H1 (cell line): ENCODE results near the gene GNG4. TPM values are rescaled to one million over a fixed set of nuclear protein-coding genes. Genes with fewer than 3 reads are reported as not detected.

Experiments used
- CTCF ChIA-PET: fragments of 300-600 bp; sonication (Branson Sonifier 250); formaldehyde crosslinking; loops from one replicate; lab custom pipeline; 2021; ENCODE audit not compliant: partially characterized antibody; lab: Charles Lee
- POLR2A ChIA-PET: fragments of 300-600 bp; sonication (Branson Sonifier 250); formaldehyde crosslinking; loops from one replicate; lab custom pipeline; 2021; ENCODE audit warnings: inconsistent platforms; ENCODE audit not compliant: partially characterized antibody; lab: Charles Lee
- DNase-seq, 2 experiments: peaks; one replicate each; pipeline versions ENCODE4 v3.0.0 to v3.0.0-alpha.2; 2010 to 2022; ENCODE audit warnings: low spot score in 2 of 2, low read depth in 1 of 2, mixed read lengths in 1 of 2
- FAIRE-seq: peaks from 2 replicates; lab custom pipeline; 2011; peaks lifted over from hg19 to GRCh38; lab: Jason Lieb, UNC
- H2AFZ ChIP-seq: 2 replicates; pipeline ENCODE4 v1.8.1; 2012; ENCODE audit warnings: low read length, inconsistent platforms
- H2AK5ac ChIP-seq: 2 replicates; pipeline ENCODE4 v1.6.1; 2013; ENCODE audit warnings: low read depth, low read length
- H2BK120ac ChIP-seq: replicated peaks from 2 replicates; pipeline ENCODE3; 2013; ENCODE audit warnings: low read depth, low read length, inconsistent platforms
- H2BK12ac ChIP-seq: 2 replicates; pipeline ENCODE4 v1.6.1; 2013; ENCODE audit warnings: low read depth, low read length
- H2BK15ac ChIP-seq: 2 replicates; pipeline ENCODE4 v1.6.1; 2013; ENCODE audit warnings: low read length
- H2BK20ac ChIP-seq: 2 replicates; pipeline ENCODE4 v1.6.1; 2013; ENCODE audit warnings: low read length
- H2BK5ac ChIP-seq: 2 replicates; pipeline ENCODE4 v1.6.1; 2013; ENCODE audit warnings: low read depth, low read length
- H3K14ac ChIP-seq: 2 replicates; pipeline ENCODE4 v1.6.1; 2013; ENCODE audit warnings: inconsistent platforms; ENCODE audit not compliant: insufficient read length
- H3K18ac ChIP-seq: 2 replicates; pipeline ENCODE4 v1.6.1; 2013; ENCODE audit warnings: low read length; ENCODE audit errors: extremely low read depth
- H3K23ac ChIP-seq: 2 replicates; pipeline ENCODE4 v1.6.1; 2013; ENCODE audit warnings: inconsistent platforms; ENCODE audit not compliant: insufficient read length
- H3K23me2 ChIP-seq: 2 replicates; pipeline ENCODE4 v1.6.1; 2013; ENCODE audit warnings: low read depth, low read length
- H3K27ac ChIP-seq: 2 replicates; pipeline ENCODE4 v1.6.1; 2011; ENCODE audit warnings: low read depth, low read length, inconsistent platforms
- H3K27me3 ChIP-seq, 4 experiments: replicated peaks in 1 of 4; 1 replicate in 1 of 4; 2 replicates in 3 of 4; pipeline versions ENCODE4 v1.6.1 to v1.8.1; 2011 to 2013; ENCODE audit warnings: low read length in 3 of 4, mild to moderate bottlenecking in 3 of 4, inconsistent platforms in 2 of 4, mixed read lengths in 2 of 4, moderate library complexity in 1 of 4; ENCODE audit not compliant: control insufficient read depth in 3 of 4, insufficient read depth in 3 of 4; ENCODE audit errors: extremely low read depth in 1 of 4
- H3K36me3 ChIP-seq, 4 experiments: 2 replicates each; pipeline versions ENCODE4 v1.6.1 to v1.8.1; 2011 to 2013; ENCODE audit warnings: mild to moderate bottlenecking in 4 of 4, low read length in 3 of 4, moderate library complexity in 2 of 4, control low read depth in 1 of 4, inconsistent platforms in 1 of 4; ENCODE audit not compliant: insufficient read depth in 4 of 4, control insufficient read depth in 2 of 4
- H3K4ac ChIP-seq: replicated peaks from 2 replicates; pipeline ENCODE3; 2013; ENCODE audit warnings: low read length, low read depth, mixed read lengths, inconsistent platforms; ENCODE audit not compliant: insufficient read length
- H3K4me1 ChIP-seq, 4 experiments: replicated peaks in 1 of 4; 1 replicate in 1 of 4; 2 replicates in 3 of 4; pipeline versions ENCODE4 v1.6.1 to v1.8.1; 2011 to 2013; ENCODE audit warnings: low read length in 3 of 4, inconsistent platforms in 2 of 4, mixed read lengths in 1 of 4; ENCODE audit not compliant: insufficient read depth in 4 of 4, control insufficient read depth in 3 of 4
- H3K4me2 ChIP-seq, 2 experiments: 2 replicates each; pipeline versions ENCODE4 v1.6.1 to v1.8.1; 2011 to 2013; ENCODE audit warnings: low read depth in 2 of 2, low read length in 2 of 2, control low read depth in 1 of 2, inconsistent platforms in 1 of 2, mild to moderate bottlenecking in 1 of 2; ENCODE audit not compliant: insufficient read depth in 1 of 2
- H3K4me3 ChIP-seq, 4 experiments: fragments of 200-600, 300-600 bp in 1 of 4; sonication (generic), shearing (Covaris generic), sonication (Bioruptor Twin) in 1 of 4; 2 replicates each; pipeline versions ENCODE4 v1.5.1 to v1.8.1; 2011 to 2016; ENCODE audit warnings: low read length in 4 of 4, low read depth in 3 of 4, control low read depth in 2 of 4, inconsistent platforms in 2 of 4, mild to moderate bottlenecking in 2 of 4, mixed read lengths in 1 of 4, moderate library complexity in 1 of 4; ENCODE audit not compliant: insufficient read depth in 2 of 4; ENCODE audit errors: extremely low read depth in 1 of 4
- H3K56ac ChIP-seq: replicated peaks from 2 replicates; pipeline ENCODE3; 2013; ENCODE audit warnings: low read depth, mild to moderate bottlenecking, mixed read lengths, low read length, inconsistent platforms; ENCODE audit not compliant: insufficient read length
- H3K79me1 ChIP-seq: 2 replicates; pipeline ENCODE4 v1.6.1; 2013; ENCODE audit warnings: low read depth, low read length, control low read depth
- H3K79me2 ChIP-seq, 2 experiments: 2 replicates each; pipeline versions ENCODE4 v1.6.1 to v1.8.1; 2012 to 2013; ENCODE audit warnings: low read length in 2 of 2, mild to moderate bottlenecking in 2 of 2, inconsistent platforms in 1 of 2; ENCODE audit not compliant: insufficient read depth in 2 of 2, control insufficient read depth in 1 of 2
- H3K9ac ChIP-seq, 4 experiments: replicated peaks in 1 of 4; 1 replicate in 1 of 4; 2 replicates in 3 of 4; pipeline versions ENCODE4 v1.6.1 to v1.8.1; 2011 to 2013; ENCODE audit warnings: low read depth in 3 of 4, low read length in 3 of 4, control low read depth in 2 of 4, mild to moderate bottlenecking in 2 of 4, moderate library complexity in 2 of 4, inconsistent platforms in 1 of 4; ENCODE audit errors: extremely low read depth in 1 of 4
- H3K9me3 ChIP-seq, 2 experiments: 2 replicates each; pipeline versions ENCODE4 v1.6.1 to v1.8.1; 2012 to 2013; ENCODE audit warnings: mild to moderate bottlenecking in 2 of 2, moderate library complexity in 2 of 2, control low read depth in 1 of 2, inconsistent platforms in 1 of 2, low read depth in 1 of 2, low read length in 1 of 2, mixed read lengths in 1 of 2; ENCODE audit not compliant: insufficient read depth in 2 of 2
- H4K20me1 ChIP-seq, 2 experiments: replicated peaks in 1 of 2; 2 replicates each; pipeline versions ENCODE3 to v1.8.1; 2011 to 2013; ENCODE audit warnings: inconsistent platforms in 2 of 2, low read length in 2 of 2, mild to moderate bottlenecking in 1 of 2; ENCODE audit not compliant: insufficient read depth in 2 of 2, control insufficient read depth in 1 of 2
- H4K5ac ChIP-seq: 2 replicates; pipeline ENCODE4 v1.6.1; 2013; ENCODE audit warnings: low read length, low read depth, mixed read lengths, inconsistent platforms; ENCODE audit not compliant: insufficient read length
- H4K8ac ChIP-seq: 2 replicates; pipeline ENCODE4 v1.8.0; 2013; ENCODE audit warnings: mild to moderate bottlenecking, moderate library complexity, low read length, inconsistent platforms; ENCODE audit not compliant: insufficient read depth; ENCODE audit errors: extremely low read depth
- H4K91ac ChIP-seq: replicated peaks from 2 replicates; pipeline ENCODE3; 2013; ENCODE audit warnings: low read length, mixed read lengths, inconsistent platforms; ENCODE audit not compliant: insufficient read length
- TCF12 ChIP-seq: IDR thresholded peaks from 2 replicates; pipeline ENCODE4 v1.6.1; 2011; ENCODE audit warnings: low read depth, mild to moderate bottlenecking, low read length
- WGBS, 2 experiments: shearing (Covaris generic) in 1 of 2; methylation state at CpG; one replicate each; pipeline versions ENCODE4 v1.1.6 to v1.1.7; 2013 to 2015; ENCODE audit warnings: low lambda C conversion rate in 2 of 2, mixed read lengths in 2 of 2, inconsistent platforms in 1 of 2, low coverage in 1 of 2, missing lambda C conversion rate in 1 of 2; ENCODE audit not compliant: insufficient replicate concordance in 2 of 2, insufficient coverage in 1 of 2, insufficient read length in 1 of 2; ENCODE audit errors: extremely low coverage in 1 of 2, missing lambda C conversion rate in 1 of 2; 5-methylcytosine and 5-hydroxymethylcytosine counted together
- polyA plus RNA-seq, 7 experiments: library from polyadenylated mRNA; depleted of rRNA in 3 of 7; stranded (reverse) in 5 of 7; unstranded in 2 of 7; fragments of >200 nt in 5 of 7; fragments of 200-250 nt in 2 of 7; gene quantifications; 1 replicate in 5 of 7; 2 replicates in 1 of 7; 4 replicates in 1 of 7; pipeline versions ENCODE4 v1.2.1 to v1.2.3, GENCODE V29; 2011 to 2013; ENCODE audit warnings: missing spikeins in 2 of 7, mixed read lengths in 2 of 7
- total RNA-seq: library from RNA; stranded (reverse); fragmentation: NEBNext Ultra II Directional; extraction: Animal tissue kit (Norgen Biotek cat#: 25700); gene quantifications from 2 replicates; pipeline ENCODE4 v1.2.1, GENCODE V29; 2021
- TF ChIP-seq, protein P1 (sequence below): IDR thresholded peaks from 2 replicates; pipeline ENCODE4 v1.6.1; 2012; ENCODE audit warnings: low read length, inconsistent platforms

The GNG4 gene
- total and polyA plus RNA-seq, 2 of the 8 experiments (the other 6 are each of a cell fraction or from before 2014, with no cell fraction given), result 95.5 to 96.8 TPM

- Histone ChIP-seq H3K4me1 (peaks cover 4 to 13% (median 11%) of the 10 kb centered on the region in 4 experiments), H3K23me2 (no peaks in the 10 kb centered on the region), H4K8ac (no peak overlapping the region), H3K36me3 (no peaks in the 10 kb centered on the region), H3K79me2 (peaks cover 0 to 46% of the 10 kb centered on the region in 2 experiments; a peak in 2 of 4 replicates), H2AFZ (no peak overlapping the region), H3K27ac (no peak overlapping the region), H2BK5ac (peak overlapping the region; percentile 68; the same call in 1 of the 2 replicates), H3K14ac (no peak overlapping the region)
- TF ChIP-seq, protein P1, sequence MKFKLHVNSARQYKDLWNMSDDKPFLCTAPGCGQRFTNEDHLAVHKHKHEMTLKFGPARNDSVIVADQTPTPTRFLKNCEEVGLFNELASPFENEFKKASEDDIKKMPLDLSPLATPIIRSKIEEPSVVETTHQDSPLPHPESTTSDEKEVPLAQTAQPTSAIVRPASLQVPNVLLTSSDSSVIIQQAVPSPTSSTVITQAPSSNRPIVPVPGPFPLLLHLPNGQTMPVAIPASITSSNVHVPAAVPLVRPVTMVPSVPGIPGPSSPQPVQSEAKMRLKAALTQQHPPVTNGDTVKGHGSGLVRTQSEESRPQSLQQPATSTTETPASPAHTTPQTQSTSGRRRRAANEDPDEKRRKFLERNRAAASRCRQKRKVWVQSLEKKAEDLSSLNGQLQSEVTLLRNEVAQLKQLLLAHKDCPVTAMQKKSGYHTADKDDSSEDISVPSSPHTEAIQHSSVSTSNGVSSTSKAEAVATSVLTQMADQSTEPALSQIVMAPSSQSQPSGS, result no peak
- TF ChIP-seq TCF12, result 0 out of 2 replicates have a peak, but pooled peaks have one; percentile 35
- TF ChIP-seq, all 59 proteins: peak for 1
- Histone ChIP-seq H3K18ac (no peak overlapping the region), H3K23ac (no peak overlapping the region), H3K27me3 (no peaks in the 10 kb centered on the region), H4K5ac (no peak overlapping the region), H3K4me2 (peak overlapping the region in 1 of 2 experiments; percentile 31; a peak in 2 of 4 replicates), H2BK15ac (no peak overlapping the region), H4K91ac (no peak overlapping the region), H2BK20ac (peak overlapping the region; percentile 73; the same call in 1 of the 2 replicates), H3K9ac (no peak overlapping the region), H3K79me1 (peaks cover 9% of the 10 kb centered on the region), H2BK120ac (peak overlapping the region; percentile 57), H3K56ac (peak overlapping the region; percentile 20), H3K4me3 (peak overlapping the region in 1 of 4 experiments; percentile 3; a peak in 1 of 8 replicates), H2AK5ac (0 out of 2 replicates have a peak overlapping the region, but pooled peaks have one; percentile 40), H3K4ac (peak overlapping the region; percentile 32), H2BK12ac (no peak overlapping the region), H3K9me3 (no peaks in the 10 kb centered on the region), H4K20me1 (peaks cover 0 to 4% of the 10 kb centered on the region in 2 experiments)
- ChIA-PET CTCF (interaction anchor here (0.6 to 17.7 kb wide), 3 partner anchors 30 to 141 kb away, joined by 4 to 193 read pairs (median 6); no protein-coding TSS in a partner anchor), POLR2A (interaction anchor here (1.1 kb wide), 1 partner anchor 24 kb away, joined by 3 read pairs; no protein-coding TSS in a partner anchor)
- FAIRE-seq (no peak), DNase-seq (no peak)
- 64% methylated on average over 10 of the region's 10 CpGs; no CpG with 5 or more reads in 1 of the 2 experiments for WGBS, 2 experiments
Observed at GRCh38 chr1:235628316-235629005, 21.1 kb downstream of the GNG4 start.
